ENCODE results near the gene PLEKHG7. TPM values are rescaled to one million over a fixed set of nuclear protein-coding genes. Genes with fewer than 3 reads are reported as not detected.

PLEKHG7 gene
- total RNA-seq, 1 donor from 2014 or later: not detected

- FAIRE-seq (no peak), DNase-seq (ENCODE audit: low spot score in 2 of 2) (no peak)
These were observed 997 bp downstream of the PLEKHG7 start for GRCh38 chr12:92703786-92704185.

- DNase-seq (ENCODE audit: low spot score in 2 of 2) (no peak), FAIRE-seq (no peak)
These were observed 3.8 kb downstream of the PLEKHG7 start for GRCh38 chr12:92706594-92706993.

GRCh38 chr12:92707926-92708325, 5.1 kb downstream of the PLEKHG7 start:
- FAIRE-seq (no peak), DNase-seq (ENCODE audit: low spot score in 2 of 2) (no peak)

- DNase-seq (ENCODE audit: low spot score in 2 of 2): no peak
- no peak for FAIRE-seq
These were observed 12.8 kb downstream of the PLEKHG7 start for GRCh38 chr12:92715625-92716024.

- DNase-seq (ENCODE audit: low spot score in 2 of 2) (no peak), FAIRE-seq (no peak)
These were observed 14.4 kb downstream of the PLEKHG7 start for GRCh38 chr12:92717202-92717601.

GRCh38 chr12:92718483-92718990, 15.7 kb downstream of the PLEKHG7 start:
- DNase-seq (ENCODE audit: low spot score in 2 of 2) (no peak), FAIRE-seq (no peak)

GRCh38 chr12:92719674-92720073, 16.9 kb downstream of the PLEKHG7 start:
- FAIRE-seq (no peak), DNase-seq (ENCODE audit: low spot score in 2 of 2) (no peak)

- no peak for DNase-seq (ENCODE audit: low spot score in 2 of 2)
- no peak for FAIRE-seq
These were observed 18.3 kb downstream of the PLEKHG7 start for GRCh38 chr12:92721130-92721529.

- no peak for FAIRE-seq
- DNase-seq (ENCODE audit: low spot score in 2 of 2): no peak
These were observed 18.9 kb downstream of the PLEKHG7 start for GRCh38 chr12:92721656-92722055.

- DNase-seq (ENCODE audit: low spot score in 2 of 2): no peak
- FAIRE-seq: no peak
These were observed 20.1 kb downstream of the PLEKHG7 start for GRCh38 chr12:92722897-92723296.

- DNase-seq (ENCODE audit: low spot score in 2 of 2) (no peak), FAIRE-seq (no peak)
These were observed 24.1 kb downstream of the PLEKHG7 start for GRCh38 chr12:92726850-92727249.

- no peak for DNase-seq (ENCODE audit: low spot score in 2 of 2)
- no peak for FAIRE-seq
These were observed 27.1 kb downstream of the PLEKHG7 start for GRCh38 chr12:92729773-92730305.

- DNase-seq (ENCODE audit: low spot score in 2 of 2) (no peak), FAIRE-seq (no peak)
These were observed 28.0 kb downstream of the PLEKHG7 start for GRCh38 chr12:92730758-92731157.

- no peak for FAIRE-seq
- no peak for DNase-seq (ENCODE audit: low spot score in 2 of 2)
These were observed 29.4 kb downstream of the PLEKHG7 start for GRCh38 chr12:92732216-92732615.

GRCh38 chr12:92732716-92733115, 29.9 kb downstream of the PLEKHG7 start:
- FAIRE-seq (no peak), DNase-seq (ENCODE audit: low spot score in 2 of 2) (no peak)

GRCh38 chr12:92733181-92733580, 30.4 kb downstream of the PLEKHG7 start:
- FAIRE-seq (no peak), DNase-seq (ENCODE audit: low spot score in 2 of 2) (no peak)

- DNase-seq (ENCODE audit: low spot score in 2 of 2): no peak
These were observed 30.9 kb downstream of the PLEKHG7 start for GRCh38 chr12:92733661-92734060.

GRCh38 chr12:92735131-92735721, 32.4 kb downstream of the PLEKHG7 start:
- no peak for FAIRE-seq
- DNase-seq (ENCODE audit: low spot score in 2 of 2): no peak

More at GRCh38 chr12:92733661-92734060, 30.9 kb downstream of the PLEKHG7 start:
- FAIRE-seq: no peak

- no peak for DNase-seq (ENCODE audit: low spot score in 2 of 2)
- FAIRE-seq: no peak
These were observed 33.8 kb downstream of the PLEKHG7 start for GRCh38 chr12:92736605-92737004.

GRCh38 chr12:92737855-92738850, 35.4 kb downstream of the PLEKHG7 start:
- DNase-seq (ENCODE audit: low spot score in 2 of 2) (no peak), FAIRE-seq (no peak)

- FAIRE-seq (no peak), DNase-seq (ENCODE audit: low spot score in 2 of 2) (no peak)
These were observed 36.3 kb downstream of the PLEKHG7 start for GRCh38 chr12:92739113-92739512.
